Left lobe of liver (tissue), 2 donors: ENCODE data around the gene CYP27C1. TPM values are rescaled to one million over a fixed set of nuclear protein-coding genes. Genes with fewer than 3 reads are reported as not detected.
"Not testable (repeated sequence)": the region's sequence is repeated elsewhere in the genome, so short reads cannot be mapped to it uniquely, and the experiment has no call there.

Experiments used
- ATAC-seq: fragments of 200-7000 bp; cut with Tn5 transposase; one replicate; pipeline ENCODE4 v1.9.1; 2020; ENCODE audit warnings: mild to moderate bottlenecking, moderate library complexity
- DNase-seq: peaks from one replicate; pipeline ENCODE4 v3.0.0-alpha.2; 2020; ENCODE audit warnings: low spot score
- total RNA-seq: library from RNA; stranded (reverse); gene quantifications from one replicate; pipeline ENCODE4 v1.2.1, GENCODE V29; 2021
- donor health status: DM: no; HTN: no; CAD: no; lungs with moderate emphysema.
- donor health status: DM: no; HTN: yes; CAD: no.

CYP27C1 gene
- total RNA-seq, 1 donor from 2014 or later, result 0.05 TPM

GRCh38 chr2:127225186-127225960, 5.3 kb upstream of the CYP27C1 start:
- ATAC-seq, result no peak
- DNase-seq, result no peak

DNA sequence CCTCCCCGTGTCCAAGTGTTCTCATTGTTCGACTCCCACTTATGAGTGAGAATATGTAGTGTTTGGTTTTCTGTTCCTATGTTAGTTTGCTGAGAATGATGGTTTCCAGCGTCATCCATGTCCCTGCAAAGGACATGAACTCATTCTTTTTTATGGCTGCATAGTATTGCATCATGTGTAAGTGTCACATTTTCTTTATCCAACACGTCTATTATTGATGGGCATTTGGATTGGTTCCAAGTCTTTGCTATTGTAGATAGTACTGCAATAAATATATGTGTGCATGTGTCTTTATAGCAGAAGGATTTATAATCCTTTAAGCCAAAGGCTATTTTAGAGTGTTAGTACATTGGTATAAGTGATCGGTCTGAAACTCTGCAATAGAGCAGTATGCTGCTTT, 4.0 kb upstream of the CYP27C1 start:
- ATAC-seq, DNase-seq: not testable (repeated sequence)

DNA sequence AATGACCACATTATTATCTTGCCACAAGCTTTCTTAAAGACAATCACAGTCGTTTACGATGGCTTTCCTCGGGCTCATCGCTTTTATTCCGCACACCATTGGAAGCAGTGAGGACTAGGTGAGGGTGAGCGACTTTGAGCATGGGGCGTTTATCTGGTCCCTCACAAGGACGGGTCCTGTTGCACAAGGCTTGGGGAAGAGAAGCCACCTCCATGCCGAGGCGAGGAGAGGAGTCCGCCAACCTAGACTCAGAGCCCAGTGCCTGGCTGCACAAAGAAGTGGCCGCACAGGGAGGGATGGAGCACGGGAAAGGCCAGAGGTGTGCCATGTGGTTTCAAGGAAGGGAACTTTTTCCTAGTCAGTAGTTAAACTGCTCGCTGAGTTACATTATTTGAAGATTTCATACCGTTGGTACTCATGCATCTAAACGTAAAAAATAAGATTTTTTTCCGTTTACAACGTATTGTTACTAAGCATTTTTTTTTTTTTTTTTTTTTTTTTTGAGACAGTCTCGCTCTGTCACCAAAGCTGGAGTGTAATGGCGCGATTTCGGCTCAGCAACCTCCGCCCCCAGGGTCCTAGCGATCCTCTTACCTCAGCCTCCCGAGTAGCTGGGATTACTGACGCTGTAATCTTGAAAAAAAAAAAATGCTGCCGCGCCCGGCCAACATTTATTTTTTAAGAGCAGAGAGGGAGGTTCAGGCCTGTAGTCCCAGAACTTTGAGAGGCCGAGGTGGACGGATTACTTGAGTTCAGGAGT, 849 bp upstream of the CYP27C1 start:
- ATAC-seq, result no peak

DNA sequence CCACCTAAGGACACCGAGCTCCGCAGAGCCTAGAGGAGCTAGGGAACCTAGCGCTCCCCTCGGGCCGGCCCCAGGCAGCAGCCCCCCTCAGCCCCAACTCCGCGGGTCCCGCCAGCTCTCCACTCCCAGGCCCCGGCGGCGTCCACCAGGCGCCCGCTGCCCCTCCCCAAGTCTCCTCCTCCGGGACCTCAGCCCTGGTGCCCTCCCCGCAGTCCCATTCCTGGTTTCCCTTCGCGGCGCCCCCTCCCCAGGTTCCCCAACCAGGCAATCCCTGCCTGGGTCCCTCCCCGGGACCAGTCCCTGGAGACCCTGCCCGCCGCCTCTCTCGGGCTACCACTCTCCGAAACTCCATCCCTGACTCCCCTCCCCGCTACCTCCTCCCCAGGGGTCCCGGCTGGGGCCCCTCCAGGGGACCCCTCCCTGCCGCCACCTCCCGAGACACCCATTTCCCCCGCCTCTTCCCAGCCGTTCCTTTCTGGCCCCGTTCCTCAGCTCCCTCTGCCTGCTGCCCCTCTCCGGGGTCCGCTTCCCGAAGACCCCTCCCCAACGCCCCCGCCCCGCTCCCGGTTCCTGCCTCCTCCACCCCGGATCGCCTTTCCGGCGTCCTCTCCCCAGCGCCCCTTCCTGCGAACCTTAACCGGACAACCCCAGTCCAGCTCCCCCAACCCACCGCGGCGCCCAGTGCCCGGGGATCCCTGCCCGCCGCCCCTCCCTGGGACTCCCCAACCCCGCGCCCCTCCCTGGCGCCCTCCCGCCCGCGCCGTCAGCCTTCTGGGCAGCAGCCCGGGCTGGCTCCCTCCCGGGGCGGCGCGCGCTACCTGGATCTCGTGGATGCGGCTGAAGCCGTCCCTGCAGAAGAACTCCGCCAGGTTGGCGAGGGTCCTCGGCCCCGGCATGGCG, 678 bp downstream of the CYP27C1 start:
- ATAC-seq (peak; percentile 83), DNase-seq (no peak)

More for the DNA sequence above, 849 bp upstream of the CYP27C1 start:
- no peak for DNase-seq

GRCh38 chr2:127218812-127219170, 1.3 kb downstream of the CYP27C1 start:
- DNase-seq, result no peak
- ATAC-seq, result peak; percentile 26

- DNase-seq, result no peak
- ATAC-seq, result no peak
Measured at GRCh38 chr2:127217470-127218325, 2.4 kb downstream of the CYP27C1 start.

DNA sequence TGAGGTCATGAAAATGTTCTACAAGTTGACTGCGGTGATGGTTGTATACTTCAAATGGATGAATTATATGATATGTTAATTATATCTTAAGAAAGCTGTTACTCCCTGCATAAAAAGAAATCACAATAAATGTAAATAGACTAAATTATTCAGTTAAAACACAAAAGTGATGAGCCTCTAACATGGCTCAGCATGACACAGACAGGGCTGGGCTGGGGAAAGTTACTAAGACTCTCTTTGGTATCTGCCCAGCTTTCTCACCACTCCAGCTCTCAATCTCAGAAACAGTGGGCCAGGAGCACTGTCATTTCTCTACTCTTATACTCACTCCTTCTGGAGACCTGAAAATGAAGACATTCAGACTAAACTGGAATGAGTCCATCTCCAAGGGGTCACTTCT, 3.5 kb downstream of the CYP27C1 start:
- ATAC-seq (no peak), DNase-seq (no peak)

DNA sequence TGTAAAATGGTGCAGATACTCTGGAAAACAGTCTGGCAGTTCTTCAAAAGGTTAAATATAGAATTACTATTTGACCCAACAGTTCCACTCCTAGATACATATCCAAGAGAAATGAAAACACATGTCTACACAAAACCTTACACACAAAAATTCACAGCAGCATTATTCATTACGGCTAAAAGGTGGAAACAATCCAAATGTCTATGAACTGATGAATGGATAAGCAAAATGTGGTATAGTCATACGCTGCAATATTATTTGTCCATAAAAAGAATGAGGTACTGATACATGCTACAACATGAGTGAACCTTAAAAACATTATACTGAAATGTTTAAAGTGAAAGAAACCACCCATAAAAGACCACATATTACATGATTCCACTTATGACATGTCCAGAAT, 4.0 kb downstream of the CYP27C1 start:
- DNase-seq (no peak), ATAC-seq (no peak)

- DNase-seq, ATAC-seq: not testable (repeated sequence)
Measured at GRCh38 chr2:127214201-127214600, 5.9 kb downstream of the CYP27C1 start.

DNA sequence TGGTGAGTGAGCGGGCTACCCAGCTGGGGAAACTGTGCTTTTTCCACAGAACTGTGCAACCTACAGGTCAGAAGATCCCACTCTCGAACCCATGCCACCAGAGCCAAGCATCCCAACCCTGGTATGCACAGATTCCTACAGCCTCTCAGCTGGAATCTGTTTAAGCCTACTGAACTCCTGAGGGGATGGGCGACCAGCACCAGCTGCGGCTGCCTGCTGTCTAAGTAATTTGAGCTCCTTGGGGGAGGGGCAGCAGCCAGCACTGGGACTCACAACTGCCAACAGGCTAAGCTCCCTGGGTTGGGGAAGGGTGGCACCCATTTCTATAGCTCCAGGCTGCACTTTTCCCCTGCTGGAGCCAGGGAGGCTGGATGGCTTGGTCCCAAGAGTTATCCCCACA, 11.8 kb downstream of the CYP27C1 start:
- DNase-seq (no peak), ATAC-seq (no peak)

GRCh38 chr2:127205218-127206125, 14.6 kb downstream of the CYP27C1 start:
- DNase-seq (no peak), ATAC-seq (no peak)

DNA sequence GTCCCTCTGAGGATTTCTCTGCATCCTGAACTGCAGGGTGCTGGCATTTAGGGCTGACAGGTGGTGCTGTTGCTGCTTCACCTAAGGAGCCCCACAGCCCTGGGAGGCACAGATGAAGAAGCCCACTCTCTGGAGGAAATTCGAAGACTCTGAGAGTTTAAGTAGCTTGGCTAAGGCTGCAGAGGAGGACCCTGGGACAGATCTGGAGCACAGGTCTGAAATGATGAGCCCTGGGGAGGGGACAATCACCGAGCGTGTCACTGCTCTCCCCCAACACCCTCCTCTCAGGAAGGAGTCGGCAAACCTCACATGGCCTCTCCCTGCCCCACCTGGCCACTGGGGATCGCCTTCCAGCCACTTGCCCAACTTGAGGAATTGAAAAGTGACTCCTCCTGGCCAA, 18.6 kb downstream of the CYP27C1 start:
- DNase-seq (no peak), ATAC-seq (no peak)

- no peak for ATAC-seq
- DNase-seq, result no peak
Measured at GRCh38 chr2:127200962-127201361, 19.1 kb downstream of the CYP27C1 start.

GRCh38 chr2:127199223-127199622, 20.9 kb downstream of the CYP27C1 start:
- ATAC-seq (no peak), DNase-seq (peak; percentile 16)

- ATAC-seq (peak; percentile 79), DNase-seq (peak; percentile 75)
Measured at GRCh38 chr2:127197475-127198385, 22.4 kb downstream of the CYP27C1 start.

GRCh38 chr2:127196998-127197397, 23.1 kb downstream of the CYP27C1 start:
- ATAC-seq, result peak; percentile 56
- DNase-seq, result peak; percentile 14

DNA sequence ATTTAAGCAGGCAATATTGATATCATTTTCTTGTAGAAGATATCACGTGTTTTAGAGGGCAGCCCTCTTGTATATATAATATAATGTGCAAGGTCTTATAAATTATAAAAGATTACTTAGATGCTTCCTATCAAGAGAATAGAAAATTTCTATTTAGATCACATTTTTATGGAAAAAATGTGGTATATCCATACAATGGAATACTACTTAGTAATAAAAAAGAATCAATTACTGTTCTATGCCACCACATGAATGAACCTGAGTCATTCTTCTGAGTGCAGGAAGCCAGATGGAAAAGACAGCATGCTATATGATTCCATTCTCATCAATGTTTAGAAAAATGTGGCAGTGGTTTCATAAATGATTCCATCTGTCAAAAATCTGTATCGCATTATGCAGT, 23.6 kb downstream of the CYP27C1 start:
- DNase-seq (no peak), ATAC-seq (no peak)
